Measurements from ENCODE around the gene SNRPD3. TPM values are rescaled to one million over a fixed set of nuclear protein-coding genes. Genes with fewer than 3 reads are reported as not detected.

The SNRPD3 gene
- total RNA-seq, 1 experiment from 2014 or later = 270 TPM

GRCh38 chr22:24516301-24516737 lies 39.5 kb upstream of the SNRPD3 start:
- intact Hi-C loops (cut with micrococcal nuclease) = no loop called here
- Histone ChIP-seq H2AFZ (ENCODE audit: low read length) (no peak overlapping the region), H3K9me2 (replicated peaks; ENCODE audit: low read length) (no peaks in the 10 kb centered on the region), H3K4me1 (ENCODE audit: insufficient read depth, low read length) (no peaks in the 10 kb centered on the region), H3K4me2 (ENCODE audit: low read length) (no peak overlapping the region), H3K9ac (ENCODE audit: low read length) (no peak overlapping the region), H3K27ac (ENCODE audit: low read length) (no peak overlapping the region), H4K20me1 (ENCODE audit: low read length) (no peaks in the 10 kb centered on the region), H3K79me2 (ENCODE audit: low read length) (no peaks in the 10 kb centered on the region), H3K27me3 (ENCODE audit: low read length) (no peaks in the 10 kb centered on the region), H3K9me3 (ENCODE audit: low read length) (no peaks in the 10 kb centered on the region), H3K4me3 (ENCODE audit: low read length) (no peak overlapping the region), H3F3A (ENCODE audit: low read length, unreplicated experiment) (no peaks in the 10 kb centered on the region), H3K36me3 (ENCODE audit: low read depth, low read length) (no peaks in the 10 kb centered on the region)
- no peak for ATAC-seq
- ChIA-PET CTCF (no interaction called here), POLR2A (ENCODE audit: unreplicated experiment) (no interaction called here)
- DNase-seq = peak; percentile 16
- no peak for TF ChIP-seq CTCF (conservative IDR thresholded peaks at IDR 0.05; ENCODE audit: low read depth, low read length)
- no peak for TF ChIP-seq EZH2phosphoT487 (IDR thresholded peaks at IDR 0.05; ENCODE audit: borderline replicate concordance, low read length)
- no peak for TF ChIP-seq EZH2 (IDR thresholded peaks at IDR 0.05; ENCODE audit: low read length, unreplicated experiment)
- no TSS peak for BruUV-seq (replicated peaks)

DNA sequence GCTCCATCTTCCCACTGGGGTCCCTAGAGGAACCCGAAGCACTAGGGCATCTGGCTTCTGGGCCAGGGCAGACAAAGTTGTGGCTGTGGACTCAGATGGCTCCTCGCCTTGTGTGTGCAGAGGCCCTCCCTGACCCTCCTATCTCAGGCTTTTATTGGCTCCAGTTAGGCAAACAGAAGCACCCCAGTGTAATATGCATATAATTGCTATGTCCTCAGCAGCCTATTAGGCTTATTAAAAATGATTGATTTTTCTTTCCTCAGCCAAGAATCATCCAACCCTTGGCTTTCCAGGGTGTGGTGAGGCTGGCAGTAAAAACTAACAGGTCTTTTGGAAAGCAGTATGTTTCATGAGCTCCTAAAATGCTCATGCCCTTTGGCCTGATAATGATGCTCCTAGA lies 38.4 kb upstream of the SNRPD3 start:
- TF ChIP-seq EZH2phosphoT487 (IDR thresholded peaks at IDR 0.05; ENCODE audit: borderline replicate concordance, low read length) (no peak), CTCF (conservative IDR thresholded peaks at IDR 0.05; ENCODE audit: low read depth, low read length) (no peak)
- Histone ChIP-seq H3K79me2 (ENCODE audit: low read length) (no peaks in the 10 kb centered on the region), H3K4me3 (ENCODE audit: low read length) (no peak overlapping the region), H4K20me1 (ENCODE audit: low read length) (no peaks in the 10 kb centered on the region), H3K27ac (ENCODE audit: low read length) (no peak overlapping the region), H3K36me3 (ENCODE audit: low read depth, low read length) (no peaks in the 10 kb centered on the region), H2AFZ (ENCODE audit: low read length) (no peak overlapping the region), H3K9ac (ENCODE audit: low read length) (no peak overlapping the region), H3F3A (ENCODE audit: low read length, unreplicated experiment) (no peaks in the 10 kb centered on the region), H3K27me3 (ENCODE audit: low read length) (no peaks in the 10 kb centered on the region), H3K9me3 (ENCODE audit: low read length) (no peaks in the 10 kb centered on the region), H3K9me2 (replicated peaks; ENCODE audit: low read length) (no peaks in the 10 kb centered on the region), H3K4me1 (ENCODE audit: insufficient read depth, low read length) (no peaks in the 10 kb centered on the region), H3K4me2 (ENCODE audit: low read length) (no peak overlapping the region)
- ChIA-PET CTCF (no interaction called here), POLR2A (ENCODE audit: unreplicated experiment) (no interaction called here)
- ATAC-seq (no peak), DNase-seq (no peak)
- no TSS peak for BruUV-seq (replicated peaks)
- intact Hi-C loops (cut with micrococcal nuclease) = no loop called here

- no peaks in the 10 kb centered on the region for H3K27me3 ChIP-seq (ENCODE audit: low read length)
- H4K20me1 ChIP-seq (ENCODE audit: low read length) = no peaks in the 10 kb centered on the region
- H3K4me1 ChIP-seq (ENCODE audit: insufficient read depth, low read length) = no peaks in the 10 kb centered on the region
- H3K4me3 ChIP-seq (ENCODE audit: low read length) = no peak overlapping the region
- TF ChIP-seq EZH2 (IDR thresholded peaks at IDR 0.05; ENCODE audit: low read length, unreplicated experiment) = no peak
- TF ChIP-seq CTCF (conservative IDR thresholded peaks at IDR 0.05; ENCODE audit: low read depth, low read length) = no peak
- no peak for TF ChIP-seq EZH2phosphoT487 (IDR thresholded peaks at IDR 0.05; ENCODE audit: borderline replicate concordance, low read length)
- no TSS peak for BruUV-seq (replicated peaks)
- H3K9me2 ChIP-seq (replicated peaks; ENCODE audit: low read length) = no peaks in the 10 kb centered on the region
- no peak overlapping the region for H2AFZ ChIP-seq (ENCODE audit: low read length)
- DNase-seq = no peak
- ChIA-PET POLR2A (ENCODE audit: unreplicated experiment) (no interaction called here), CTCF (no interaction called here)
- intact Hi-C loops (cut with micrococcal nuclease) = no loop called here
- H3K4me2 ChIP-seq (ENCODE audit: low read length) = no peak overlapping the region
- no peaks in the 10 kb centered on the region for H3F3A ChIP-seq (ENCODE audit: low read length, unreplicated experiment)
- no peak overlapping the region for H3K27ac ChIP-seq (ENCODE audit: low read length)
- H3K9ac ChIP-seq (ENCODE audit: low read length) = no peak overlapping the region
- ATAC-seq = no peak
- no peaks in the 10 kb centered on the region for H3K36me3 ChIP-seq (ENCODE audit: low read depth, low read length)
- no peaks in the 10 kb centered on the region for H3K9me3 ChIP-seq (ENCODE audit: low read length)
- no peaks in the 10 kb centered on the region for H3K79me2 ChIP-seq (ENCODE audit: low read length)
Observed at GRCh38 chr22:24518228-24518627, 37.6 kb upstream of the SNRPD3 start.

Data from PC-3 (cell line).